HEK293 (cell line): ENCODE data around the gene KCNJ14.

Experiments
- CTCF ChIA-PET: fragments of 350-600 bp; formaldehyde crosslinking; extraction: SDS; loops from one replicate; lab custom pipeline; 2021; ENCODE audit warnings: antibody characterized with exemption; lab: Yijun Ruan, JAX
- POLR2A ChIA-PET: fragments of 300-600 bp; formaldehyde crosslinking; extraction: SDS; loops from one replicate; lab custom pipeline; 2020; ENCODE audit warnings: antibody characterized with exemption, inconsistent platforms; lab: Yijun Ruan, JAX
- H3K27ac ChIP-seq: fragments of 200-500 bp; sonication (Bioruptor generic); 2 replicates; pipeline ENCODE4 v1.5.1; 2014; ENCODE audit warnings: low read depth, low read length, control low read depth, inconsistent platforms; ENCODE audit errors: extremely low read depth
- H3K36me3 ChIP-seq, 2 experiments: fragments of 200-500 bp in 1 of 2; sonication (Bioruptor generic) in 1 of 2; 1 replicate in 1 of 2; 2 replicates in 1 of 2; pipeline ENCODE4 v1.5.1; 2014 to 2017; ENCODE audit warnings: inconsistent platforms in 2 of 2, low read length in 2 of 2; ENCODE audit not compliant: control insufficient read depth in 2 of 2, insufficient read depth in 1 of 2
- H3K4me1 ChIP-seq: fragments of 200-500 bp; sonication (Bioruptor generic); 2 replicates; pipeline ENCODE4 v1.5.1; 2014; ENCODE audit warnings: mild to moderate bottlenecking, low read length, inconsistent platforms; ENCODE audit not compliant: control insufficient read depth, insufficient read depth
- H3K4me3 ChIP-seq: 2 replicates; pipeline ENCODE4 v1.5.1; 2011; ENCODE audit warnings: low read depth, mild to moderate bottlenecking, control low read depth, low read length, moderate library complexity
- H3K9me3 ChIP-seq: fragments of 200-500 bp; sonication (Bioruptor generic); 2 replicates; pipeline ENCODE4 v1.5.1; 2014; ENCODE audit warnings: low read depth, low read length, inconsistent platforms; ENCODE audit not compliant: control insufficient read depth, insufficient read depth
- ATF2 ChIP-seq: fragments of 450-650 bp; formaldehyde crosslinking; IDR thresholded peaks from 2 replicates; pipeline ENCODE4 v1.5.1; 2016; ENCODE audit warnings: missing biosample characterization, missing genetic modification characterization, low read depth
- BCL11A ChIP-seq: fragments of 450-650 bp; formaldehyde crosslinking; IDR thresholded peaks from 2 replicates; pipeline ENCODE4 v1.5.1; 2016; ENCODE audit warnings: low read depth, missing biosample characterization, missing genetic modification characterization
- FEZF1 ChIP-seq: fragments of 450-650 bp; formaldehyde crosslinking; IDR thresholded peaks from 2 replicates; pipeline ENCODE4 v1.5.1; 2016; ENCODE audit warnings: missing biosample characterization, missing genetic modification characterization
- HOXC10 ChIP-seq: sonication (generic); formaldehyde crosslinking; IDR thresholded peaks from 2 replicates; pipeline ENCODE4 v1.8.1; 2023; ENCODE audit warnings: mild to moderate bottlenecking, missing genetic modification reagents
- MEIS1 ChIP-seq: sonication (generic); formaldehyde crosslinking; IDR thresholded peaks from 2 replicates; pipeline ENCODE4 v1.8.1; 2022; ENCODE audit warnings: missing genetic modification reagents, mild to moderate bottlenecking, borderline replicate concordance
- OSR2 ChIP-seq: fragments of 450-650 bp; formaldehyde crosslinking; IDR thresholded peaks from 2 replicates; pipeline ENCODE4 v1.5.1; 2016; ENCODE audit warnings: missing biosample characterization, missing genetic modification characterization
- OVOL3 ChIP-seq: fragments of 450-650 bp; formaldehyde crosslinking; IDR thresholded peaks from 2 replicates; pipeline ENCODE4 v1.5.1; 2016; ENCODE audit warnings: missing biosample characterization, missing genetic modification characterization
- PATZ1 ChIP-seq: fragments of 450-650 bp; formaldehyde crosslinking; IDR thresholded peaks from 2 replicates; pipeline ENCODE4 v1.5.1; 2016; ENCODE audit warnings: missing biosample characterization, missing genetic modification characterization
- PBX3 ChIP-seq: sonication (generic); formaldehyde crosslinking; IDR thresholded peaks from 2 replicates; pipeline ENCODE4 v1.8.1; 2022; ENCODE audit warnings: mild to moderate bottlenecking, moderate library complexity, missing genetic modification reagents
- SETDB1 ChIP-seq: IDR thresholded peaks from one replicate; pipeline ENCODE4 v1.6.1; 2017; ENCODE audit warnings: mild to moderate bottlenecking, low read length, moderate library complexity, mixed read lengths; ENCODE audit not compliant: insufficient read length
- SP2 ChIP-seq: fragments of 450-650 bp; formaldehyde crosslinking; IDR thresholded peaks from 2 replicates; pipeline ENCODE4 v1.5.1; 2016; ENCODE audit warnings: missing biosample characterization, missing genetic modification characterization
- SP3 ChIP-seq: fragments of 450-650 bp; formaldehyde crosslinking; IDR thresholded peaks from 2 replicates; pipeline ENCODE4 v1.5.1; 2016; ENCODE audit warnings: missing biosample characterization, missing genetic modification characterization
- ZBTB20 ChIP-seq: fragments of 450-650 bp; formaldehyde crosslinking; IDR thresholded peaks from 2 replicates; pipeline ENCODE4 v1.5.1; 2016; ENCODE audit warnings: missing biosample characterization, missing genetic modification characterization
- ZEB2 ChIP-seq: fragments of 450-650 bp; formaldehyde crosslinking; IDR thresholded peaks from 2 replicates; pipeline ENCODE4 v1.5.1; 2016; ENCODE audit warnings: missing biosample characterization, missing genetic modification characterization
- ZFHX2 ChIP-seq: fragments of 450-650 bp; formaldehyde crosslinking; conservative IDR thresholded peaks from 2 replicates; pipeline ENCODE4 v1.5.1; 2016; ENCODE audit warnings: missing biosample characterization, missing genetic modification characterization
- ZNF112 ChIP-seq: fragments of 450-650 bp; formaldehyde crosslinking; IDR thresholded peaks from 2 replicates; pipeline ENCODE4 v1.5.0; 2017; ENCODE audit warnings: missing biosample characterization, missing genetic modification characterization
- ZNF169 ChIP-seq: fragments of 450-650 bp; formaldehyde crosslinking; IDR thresholded peaks from 2 replicates; pipeline ENCODE4 v1.5.1; 2016; ENCODE audit warnings: missing biosample characterization, missing genetic modification characterization
- ZNF19 ChIP-seq: fragments of 450-650 bp; formaldehyde crosslinking; IDR thresholded peaks from 2 replicates; pipeline ENCODE4; 2016; ENCODE audit warnings: missing biosample characterization, missing genetic modification characterization, low read depth
- ZNF214 ChIP-seq: fragments of 450-650 bp; formaldehyde crosslinking; IDR thresholded peaks from 2 replicates; pipeline ENCODE4 v1.5.1; 2017; ENCODE audit warnings: missing biosample characterization, mild to moderate bottlenecking, missing genetic modification characterization, borderline replicate concordance
- ZNF266 ChIP-seq: fragments of 450-650 bp; formaldehyde crosslinking; IDR thresholded peaks from 2 replicates; pipeline ENCODE4 v1.5.1; 2016; ENCODE audit warnings: missing biosample characterization, missing genetic modification characterization, low read depth
- ZNF362 ChIP-seq: fragments of 450-650 bp; formaldehyde crosslinking; IDR thresholded peaks from 2 replicates; pipeline ENCODE4 v1.5.1; 2016; ENCODE audit warnings: missing biosample characterization, missing genetic modification characterization
- ZNF510 ChIP-seq: fragments of 450-650 bp; formaldehyde crosslinking; IDR thresholded peaks from 2 replicates; pipeline ENCODE4 v1.5.1; 2018; ENCODE audit warnings: mild to moderate bottlenecking, missing genetic modification characterization, missing biosample characterization; ENCODE audit not compliant: insufficient replicate concordance
- ZNF514 ChIP-seq: fragments of 450-650 bp; formaldehyde crosslinking; IDR thresholded peaks from 2 replicates; pipeline ENCODE4 v1.5.1; 2016; ENCODE audit warnings: missing biosample characterization, missing genetic modification characterization
- ZNF558 ChIP-seq: fragments of 450-650 bp; formaldehyde crosslinking; IDR thresholded peaks from 2 replicates; pipeline ENCODE4 v1.5.1; 2016; ENCODE audit warnings: missing biosample characterization, missing genetic modification characterization
- ZNF561 ChIP-seq: fragments of 450-650 bp; IDR thresholded peaks from 2 replicates; pipeline ENCODE4 v1.5.1; 2018; ENCODE audit warnings: missing biosample characterization, missing genetic modification characterization, borderline replicate concordance
- ZNF585B ChIP-seq: fragments of 450-650 bp; formaldehyde crosslinking; IDR thresholded peaks from 2 replicates; pipeline ENCODE4 v1.5.1; 2016; ENCODE audit warnings: missing biosample characterization, missing genetic modification characterization
- ZNF621 ChIP-seq: fragments of 450-650 bp; formaldehyde crosslinking; IDR thresholded peaks from 2 replicates; pipeline ENCODE4 v1.5.1; 2017; ENCODE audit warnings: missing biosample characterization, missing genetic modification characterization
- ZNF624 ChIP-seq: fragments of 450-650 bp; formaldehyde crosslinking; IDR thresholded peaks from 2 replicates; pipeline ENCODE4 v1.5.1; 2017; ENCODE audit warnings: missing biosample characterization, missing genetic modification characterization
- ZNF629 ChIP-seq: fragments of 450-650 bp; formaldehyde crosslinking; IDR thresholded peaks from 2 replicates; pipeline ENCODE4 v1.5.1; 2017; ENCODE audit warnings: missing biosample characterization, missing genetic modification characterization
- ZNF658 ChIP-seq: fragments of 450-650 bp; formaldehyde crosslinking; IDR thresholded peaks from 2 replicates; pipeline ENCODE4; 2016; ENCODE audit warnings: missing biosample characterization, missing genetic modification characterization
- ZNF792 ChIP-seq: fragments of 450-650 bp; formaldehyde crosslinking; IDR thresholded peaks from 2 replicates; pipeline ENCODE4 v1.5.1; 2016; ENCODE audit warnings: missing biosample characterization, missing genetic modification characterization
- ZSCAN23 ChIP-seq: fragments of 450-650 bp; formaldehyde crosslinking; IDR thresholded peaks from 2 replicates; pipeline ENCODE4 v1.5.1; 2016; ENCODE audit warnings: missing biosample characterization, missing genetic modification characterization
- ZSCAN5A ChIP-seq: fragments of 450-650 bp; formaldehyde crosslinking; IDR thresholded peaks from 2 replicates; pipeline ENCODE4 v1.5.1; 2016; ENCODE audit warnings: missing biosample characterization, missing genetic modification characterization

The KCNJ14 gene

GRCh38 chr19:48468772-48469288 is 13.5 kb downstream of the KCNJ14 start:
- ChIA-PET CTCF (interaction anchor here (2.6 kb wide), 1 partner anchor 78 kb away, joined by 8 read pairs; the partner anchor contains the start of gene KDELR1), POLR2A (interaction anchor here (1.1 kb wide), 1 partner anchor 54 kb away, joined by 5 read pairs; no protein-coding TSS in a partner anchor)
- no peaks in the 10 kb centered on the region for H3K9me3 ChIP-seq
- TF ChIP-seq ATF2 (tag by site-specific recombination) = no peak
- TF ChIP-seq FEZF1 (tag by site-specific recombination) = 0 out of 2 replicates have a peak, but pooled peaks have one; percentile 13
- no peak for TF ChIP-seq ZNF624 (tag by site-specific recombination)
- no peak for TF ChIP-seq ZNF510 (tag by site-specific recombination)
- no peak for TF ChIP-seq ZSCAN5A (tag by site-specific recombination)
- TF ChIP-seq PBX3 = peak; percentile 87
- TF ChIP-seq ZNF169 (tag by site-specific recombination) = no peak
- TF ChIP-seq ZNF19 (tag by site-specific recombination) = no peak
- no peak for TF ChIP-seq OVOL3 (tag by site-specific recombination)
- peak; percentile 95 for TF ChIP-seq SP2 (tag by site-specific recombination)
- no peak for TF ChIP-seq ZNF658 (tag by site-specific recombination)
- no peak; the same call in 1 of the 2 replicates for TF ChIP-seq ZNF362
- TF ChIP-seq SETDB1 = no peak
- TF ChIP-seq ZNF214 = no peak
- no peak for TF ChIP-seq ZEB2 (tag by site-specific recombination)
- no peak for TF ChIP-seq MEIS1 (CRISPR knock-in tag)
- TF ChIP-seq ZNF514 = no peak
- no peak for TF ChIP-seq ZNF558 (tag by site-specific recombination)
- peak; percentile 37; the same call in 1 of the 2 replicates for TF ChIP-seq ZFHX2
- TF ChIP-seq ZNF792 (tag by site-specific recombination) = no peak
- TF ChIP-seq ZNF621 (tag by site-specific recombination) = peak; percentile 47; the same call in 1 of the 2 replicates
- peak; percentile 94 for TF ChIP-seq SP3 (tag by site-specific recombination)
- TF ChIP-seq ZNF112 (tag by site-specific recombination) = no peak
- no peak for TF ChIP-seq ZNF585B (tag by site-specific recombination)
- TF ChIP-seq HOXC10 (CRISPR knock-in tag) = no peak
- TF ChIP-seq PATZ1 (tag by site-specific recombination) = no peak
- no peak for TF ChIP-seq ZNF561 (tag by site-specific recombination)
- TF ChIP-seq ZBTB20 (tag by site-specific recombination) = no peak
- no peak for TF ChIP-seq OSR2 (tag by site-specific recombination)
- no peak for TF ChIP-seq BCL11A
- no peak for TF ChIP-seq ZNF629
- TF ChIP-seq ZNF266 (tag by site-specific recombination) = no peak
- TF ChIP-seq ZSCAN23 = no peak
- H3K4me3 ChIP-seq = peak overlapping the region; percentile 82
- peak overlapping the region; percentile 97 for H3K27ac ChIP-seq
- H3K36me3 ChIP-seq = peaks cover 19 to 36% of the 10 kb centered on the region in 2 experiments
- peaks cover 11% of the 10 kb centered on the region for H3K4me1 ChIP-seq
